Vagina (tissue), 2 donors: ENCODE measurements around the gene C7orf33.

ENCODE experiments used
- CTCF ChIP-seq, 3 experiments: fragments of 450-650 bp in 2 of 3; fragments of 200-600 bp in 1 of 3; sonication (generic) in 1 of 3; IDR thresholded peaks; one replicate each; pipeline ENCODE4 v1.5.1; 2017 to 2019; ENCODE audit warnings: antibody characterized with exemption in 3 of 3, mild to moderate bottlenecking in 2 of 3, moderate library complexity in 2 of 3
- POLR2A ChIP-seq, 2 donors: fragments of 450-650 bp; IDR thresholded peaks; one replicate each; pipeline ENCODE4 v1.6.1; 2017; ENCODE audit warnings: antibody characterized with exemption in 2 of 2, mild to moderate bottlenecking in 2 of 2, moderate library complexity in 2 of 2

- TF ChIP-seq CTCF (IDR thresholded peaks at IDR 0.05), result no peak
- no peak for TF ChIP-seq POLR2A (IDR thresholded peaks at IDR 0.05)
Measured at GRCh38 chr7:148541891-148542504, 48.6 kb upstream of the C7orf33 start.
